Dendritic cell treated with granulocyte-macrophage colony-stimulating factor and Interleukin-4, amounts not matched to agents 40 ng/mL and 50 ng/mL, for 4 days (primary cell): ENCODE measurements around the gene C7orf57.

ENCODE experiments used
- H3K27ac Mint-ChIP-seq: one replicate; pipeline ENCODE4 v1.8.0; 2022; ENCODE audit warnings: mild to moderate bottlenecking, mixed read lengths
- H3K27me3 Mint-ChIP-seq: one replicate; pipeline ENCODE4 v1.8.0; 2022; ENCODE audit warnings: mild to moderate bottlenecking, mixed read lengths
- H3K36me3 Mint-ChIP-seq: one replicate; pipeline ENCODE4 v1.8.0; 2022; ENCODE audit warnings: low read depth, mixed read lengths
- H3K4me1 Mint-ChIP-seq: one replicate; pipeline ENCODE4 v1.8.0; 2022; ENCODE audit warnings: low read depth, mixed read lengths
- H3K4me3 Mint-ChIP-seq: one replicate; pipeline ENCODE4 v1.8.0; 2022; ENCODE audit warnings: mild to moderate bottlenecking, moderate library complexity, mixed read lengths
- H3K9me3 Mint-ChIP-seq: one replicate; pipeline ENCODE4 v1.8.0; 2022; ENCODE audit warnings: mixed read lengths
- intact Hi-C: fragments of 100-400 bp; cut with micrococcal nuclease; formaldehyde crosslinking; loops from one replicate; pipeline ENCODE4 v1.15.0; 2022

The C7orf57 gene

GRCh38 chr7:48097521-48098231 is 62.3 kb downstream of the C7orf57 start:
- intact Hi-C loops: no loop called here
- H3K4me1 Mint-ChIP-seq: peaks cover 77% of the 10 kb centered on the region
- H3K4me3 Mint-ChIP-seq: peak overlapping the region; percentile 51
- H3K9me3 Mint-ChIP-seq: no peaks in the 10 kb centered on the region
- H3K36me3 Mint-ChIP-seq: peaks cover 90% of the 10 kb centered on the region
- no peaks in the 10 kb centered on the region for H3K27me3 Mint-ChIP-seq
- H3K27ac Mint-ChIP-seq: peak overlapping the region; percentile 86

- Mint-ChIP-seq H3K27ac (peak overlapping the region; percentile 86), H3K4me1 (peaks cover 66% of the 10 kb centered on the region), H3K27me3 (no peaks in the 10 kb centered on the region), H3K4me3 (no peak overlapping the region), H3K9me3 (no peaks in the 10 kb centered on the region), H3K36me3 (peaks cover 90% of the 10 kb centered on the region)
- intact Hi-C loops: no loop called here
Observed at GRCh38 chr7:48098846-48099245, 63.5 kb downstream of the C7orf57 start.

GRCh38 chr7:48099781-48100180 is 64.4 kb downstream of the C7orf57 start:
- peaks cover 90% of the 10 kb centered on the region for H3K36me3 Mint-ChIP-seq
- H3K4me1 Mint-ChIP-seq: peaks cover 56% of the 10 kb centered on the region
- intact Hi-C loops: no loop called here
- H3K9me3 Mint-ChIP-seq: no peaks in the 10 kb centered on the region
- no peaks in the 10 kb centered on the region for H3K27me3 Mint-ChIP-seq
- peak overlapping the region; percentile 86 for H3K27ac Mint-ChIP-seq
- H3K4me3 Mint-ChIP-seq: no peak overlapping the region

GRCh38 chr7:48101352-48101751 is 66.0 kb downstream of the C7orf57 start:
- peaks cover 41% of the 10 kb centered on the region for H3K4me1 Mint-ChIP-seq
- no peaks in the 10 kb centered on the region for H3K9me3 Mint-ChIP-seq
- no peak overlapping the region for H3K4me3 Mint-ChIP-seq
- no peak overlapping the region for H3K27ac Mint-ChIP-seq
- intact Hi-C loops: no loop called here
- H3K27me3 Mint-ChIP-seq: no peaks in the 10 kb centered on the region
- peaks cover 90% of the 10 kb centered on the region for H3K36me3 Mint-ChIP-seq

DNA sequence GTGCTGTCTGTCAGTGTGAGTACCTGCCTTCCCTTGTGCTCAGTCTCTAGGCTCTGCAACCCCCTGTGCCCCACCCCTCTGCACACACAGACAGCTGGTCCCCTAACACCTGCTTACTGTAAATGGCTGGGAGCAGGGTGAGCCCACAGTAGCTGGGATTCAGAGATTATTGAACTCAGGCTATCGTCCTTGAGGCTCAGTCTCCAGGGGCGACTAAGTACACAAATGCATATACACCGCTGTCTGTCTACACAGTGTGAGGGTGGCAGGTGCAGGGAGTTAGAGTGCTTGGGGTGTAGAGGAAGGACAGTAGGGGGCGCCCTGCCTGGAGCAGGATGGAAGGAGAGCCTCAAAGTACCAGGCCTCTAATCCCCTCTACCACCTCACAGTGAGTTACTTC is 66.6 kb downstream of the C7orf57 start:
- no peaks in the 10 kb centered on the region for H3K27me3 Mint-ChIP-seq
- H3K36me3 Mint-ChIP-seq: peaks cover 90% of the 10 kb centered on the region
- intact Hi-C loops: no loop called here
- H3K4me3 Mint-ChIP-seq: no peak overlapping the region
- peak overlapping the region; percentile 7 for H3K27ac Mint-ChIP-seq
- no peaks in the 10 kb centered on the region for H3K9me3 Mint-ChIP-seq
- peaks cover 34% of the 10 kb centered on the region for H3K4me1 Mint-ChIP-seq

- H3K4me1 Mint-ChIP-seq: peaks cover 29% of the 10 kb centered on the region
- H3K9me3 Mint-ChIP-seq: no peaks in the 10 kb centered on the region
- no peak overlapping the region for H3K4me3 Mint-ChIP-seq
- H3K27me3 Mint-ChIP-seq: no peaks in the 10 kb centered on the region
- H3K27ac Mint-ChIP-seq: peak overlapping the region; percentile 7
- peaks cover 94% of the 10 kb centered on the region for H3K36me3 Mint-ChIP-seq
- intact Hi-C loops: no loop called here
Observed at GRCh38 chr7:48102530-48102929, 67.2 kb downstream of the C7orf57 start.

DNA sequence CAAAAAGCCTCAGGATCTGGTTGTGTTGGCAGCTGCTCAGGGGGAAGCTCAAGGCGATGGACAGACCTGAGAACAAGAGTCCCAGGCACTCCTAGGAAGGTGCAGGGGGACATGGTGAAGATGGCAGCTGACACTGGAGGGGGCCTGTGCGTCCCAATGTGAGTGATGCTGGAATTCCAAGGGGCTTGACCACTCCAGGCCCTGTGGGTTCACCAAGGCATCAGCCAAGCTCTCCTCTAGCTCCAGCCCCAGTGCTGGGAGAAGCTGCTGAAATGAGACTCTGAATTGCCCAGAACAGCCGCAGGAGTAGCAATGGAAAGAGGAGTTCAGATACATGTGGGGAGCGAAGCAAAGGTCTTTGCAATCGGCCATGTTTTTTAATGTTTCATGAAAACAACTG is 69.7 kb downstream of the C7orf57 start:
- peaks cover 91% of the 10 kb centered on the region for H3K36me3 Mint-ChIP-seq
- no peaks in the 10 kb centered on the region for H3K9me3 Mint-ChIP-seq
- H3K4me1 Mint-ChIP-seq: peaks cover 11% of the 10 kb centered on the region
- H3K4me3 Mint-ChIP-seq: no peak overlapping the region
- no peak overlapping the region for H3K27ac Mint-ChIP-seq
- intact Hi-C loops: no loop called here
- H3K27me3 Mint-ChIP-seq: no peaks in the 10 kb centered on the region

DNA sequence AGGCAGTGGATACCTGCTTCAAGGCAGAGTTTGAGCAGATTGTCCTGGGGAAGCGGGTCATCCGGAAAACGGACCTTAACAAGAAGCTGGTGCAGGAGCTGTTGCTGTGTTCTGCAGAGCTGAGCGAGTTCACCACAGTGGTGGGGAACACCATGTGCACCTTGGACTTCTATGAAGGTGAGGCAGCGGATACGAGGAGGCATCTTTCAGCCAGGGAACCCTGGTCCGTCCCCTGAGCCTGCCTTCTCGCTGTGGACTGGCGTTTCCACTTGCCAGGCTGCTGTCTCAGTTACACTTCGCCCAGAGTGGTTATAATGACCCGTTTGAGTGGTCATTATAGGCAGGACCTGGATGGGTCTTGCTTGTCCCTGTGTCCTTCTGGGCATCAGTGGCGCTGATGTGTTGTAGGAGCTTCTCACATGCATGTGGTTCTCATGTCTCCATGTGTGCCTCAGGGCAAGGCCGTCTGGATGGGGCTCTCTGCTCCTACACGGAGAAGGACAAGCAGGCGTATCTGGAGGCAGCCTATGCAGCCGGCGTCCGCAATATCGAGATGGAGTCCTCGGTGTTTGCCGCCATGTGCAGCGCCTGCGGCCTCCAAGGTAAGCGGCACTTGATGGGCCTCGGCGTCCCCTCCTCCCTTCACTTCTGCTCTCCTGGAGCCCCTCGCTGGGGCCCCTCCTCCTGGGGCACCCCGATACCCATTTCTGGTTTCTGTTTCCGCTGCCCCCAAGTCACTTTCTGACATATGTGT is 71.7 kb downstream of the C7orf57 start:
- Mint-ChIP-seq H3K4me3 (no peak overlapping the region), H3K27ac (no peak overlapping the region), H3K36me3 (peaks cover 74% of the 10 kb centered on the region), H3K9me3 (no peaks in the 10 kb centered on the region), H3K4me1 (peaks cover 10% of the 10 kb centered on the region), H3K27me3 (no peaks in the 10 kb centered on the region)
- intact Hi-C loops: no loop called here

- Mint-ChIP-seq H3K9me3 (no peaks in the 10 kb centered on the region), H3K4me1 (peaks cover 14% of the 10 kb centered on the region), H3K4me3 (no peak overlapping the region), H3K27ac (no peak overlapping the region), H3K36me3 (peaks cover 65% of the 10 kb centered on the region), H3K27me3 (no peaks in the 10 kb centered on the region)
- intact Hi-C loops: no loop called here
Observed at GRCh38 chr7:48107926-48108472, 72.7 kb downstream of the C7orf57 start.

DNA sequence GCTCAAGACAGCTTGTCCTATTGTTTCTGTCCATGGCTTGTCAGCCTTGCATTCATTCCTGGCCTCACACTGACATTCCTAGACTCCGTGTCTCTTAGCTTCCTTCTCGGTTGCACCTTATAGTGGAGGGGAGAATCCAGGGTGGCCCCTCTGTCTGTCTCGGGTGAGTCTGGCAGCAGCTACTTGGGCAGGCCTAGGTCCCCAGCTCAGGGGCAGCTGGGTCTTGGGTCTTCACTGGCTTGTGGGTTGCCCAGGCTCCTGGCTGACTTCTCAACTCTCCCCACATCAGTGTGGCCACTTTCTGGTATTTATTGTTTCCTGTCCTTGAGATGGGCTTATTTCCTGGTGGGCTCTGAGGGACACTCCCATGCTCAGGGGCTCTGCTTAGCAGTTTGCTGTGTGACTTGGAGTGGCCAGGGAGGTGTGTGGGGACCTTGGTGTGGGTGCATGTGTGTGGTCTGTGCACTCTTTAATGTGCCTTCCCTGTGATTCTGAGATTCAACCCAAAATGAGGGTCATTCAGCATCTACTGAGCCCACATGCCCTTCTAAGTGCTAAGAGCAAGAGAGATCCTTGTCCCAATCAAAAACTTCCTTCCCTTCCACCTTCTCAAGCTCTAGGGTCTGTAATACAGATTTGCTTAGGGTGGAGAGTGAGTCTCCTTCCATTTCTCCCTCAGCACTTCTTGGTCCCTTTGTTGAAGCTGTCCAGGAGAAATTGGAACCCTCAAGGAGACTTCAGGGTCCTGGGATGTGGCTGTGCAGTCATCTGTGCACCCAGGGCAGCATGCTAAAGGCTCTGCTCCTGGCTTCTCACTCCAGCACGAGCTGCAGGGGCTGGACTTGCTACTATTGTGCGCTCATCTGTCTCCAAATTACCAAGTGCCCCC is 73.9 kb downstream of the C7orf57 start:
- peaks cover 26% of the 10 kb centered on the region for H3K4me1 Mint-ChIP-seq
- no peak overlapping the region for H3K4me3 Mint-ChIP-seq
- intact Hi-C loops: no loop called here
- no peaks in the 10 kb centered on the region for H3K9me3 Mint-ChIP-seq
- no peaks in the 10 kb centered on the region for H3K27me3 Mint-ChIP-seq
- H3K36me3 Mint-ChIP-seq: peaks cover 53% of the 10 kb centered on the region
- H3K27ac Mint-ChIP-seq: no peak overlapping the region

DNA sequence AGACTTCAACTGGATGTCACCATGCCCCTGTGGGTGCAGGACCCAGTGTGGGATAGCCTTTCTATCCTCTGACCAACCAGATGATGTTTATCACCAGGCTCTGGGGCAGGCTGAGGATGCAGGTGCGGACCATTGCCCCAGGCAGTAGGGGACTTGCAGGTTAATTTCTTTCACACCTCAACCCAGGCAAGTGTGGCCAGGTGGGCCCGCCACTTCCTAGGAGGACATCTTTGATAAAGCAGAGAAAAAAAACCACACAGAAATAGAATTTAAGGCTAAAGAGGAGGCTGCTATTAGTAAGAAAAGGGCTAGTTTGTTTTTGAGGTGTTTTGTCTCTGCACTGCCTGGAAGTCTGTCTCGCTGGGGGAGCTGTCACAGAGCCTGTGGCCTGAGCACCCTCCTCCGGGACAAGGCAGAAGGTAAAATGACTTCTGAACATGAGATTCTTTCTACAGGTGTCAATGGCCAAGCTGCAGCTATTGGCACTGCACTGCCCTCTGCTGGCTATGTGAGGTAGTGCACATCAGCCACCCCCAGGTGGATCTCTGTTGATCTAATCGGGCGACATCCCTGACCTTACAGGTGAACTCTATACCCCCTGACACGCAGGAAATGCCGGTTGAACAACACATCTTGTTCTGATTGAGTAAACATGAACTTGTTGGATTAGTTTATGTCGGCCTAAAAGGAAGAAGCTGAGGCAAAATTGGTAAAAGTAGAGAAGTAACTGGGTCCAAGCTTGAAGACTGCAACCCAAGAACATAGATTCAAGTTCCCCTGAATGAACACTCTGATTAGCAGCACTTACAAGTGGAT is 74.7 kb downstream of the C7orf57 start:
- Mint-ChIP-seq H3K9me3 (no peaks in the 10 kb centered on the region), H3K36me3 (peaks cover 44% of the 10 kb centered on the region), H3K4me1 (peaks cover 29% of the 10 kb centered on the region), H3K27me3 (peaks cover 6% of the 10 kb centered on the region), H3K27ac (no peak overlapping the region), H3K4me3 (no peak overlapping the region)
- intact Hi-C loops: loop anchor here (1.0 kb wide), 2 partner anchors 119 to 165 kb away; no protein-coding TSS in a partner anchor

- H3K9me3 Mint-ChIP-seq: no peaks in the 10 kb centered on the region
- no peak overlapping the region for H3K4me3 Mint-ChIP-seq
- no peak overlapping the region for H3K27ac Mint-ChIP-seq
- H3K27me3 Mint-ChIP-seq: peaks cover 6% of the 10 kb centered on the region
- intact Hi-C loops: loop anchor here (1.0 kb wide), 2 partner anchors 120 to 166 kb away; no protein-coding TSS in a partner anchor
- H3K4me1 Mint-ChIP-seq: peaks cover 29% of the 10 kb centered on the region
- peaks cover 36% of the 10 kb centered on the region for H3K36me3 Mint-ChIP-seq
Observed at GRCh38 chr7:48110868-48111267, 75.5 kb downstream of the C7orf57 start.
